ENCODE results near the gene S100A5. TPM values are rescaled to one million over a fixed set of nuclear protein-coding genes. Genes with fewer than 3 reads are reported as not detected.

The S100A5 gene
- total RNA-seq, 3 donors from 2014 or later = 0.74 to 2.5 (median 0.95) TPM

DNA sequence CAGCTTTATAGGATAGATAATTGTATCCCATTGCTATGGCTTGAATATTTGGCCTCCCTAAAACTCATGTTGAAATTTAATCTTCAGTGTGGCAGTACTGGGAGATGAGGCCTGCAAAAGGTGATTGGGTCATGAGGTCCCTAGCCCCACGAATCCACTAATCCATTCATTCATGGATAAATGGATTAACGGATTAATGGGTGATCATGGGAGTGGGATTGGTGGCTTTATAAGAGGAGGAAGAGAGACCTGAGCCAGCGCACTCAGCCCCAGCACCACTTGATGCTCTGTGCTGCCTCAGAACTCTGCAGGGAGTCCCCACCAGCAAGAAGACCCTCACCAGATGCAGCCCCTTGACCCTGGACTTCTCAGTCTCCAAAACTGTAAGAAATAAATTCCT lies 37.0 kb downstream of the S100A5 start:
- DNase-seq (no peak), ATAC-seq (no peak)
- Mint-ChIP-seq H3K27me3 (ENCODE audit: low read depth) (peaks cover 6% of the 10 kb centered on the region), H3K4me3 (no peak overlapping the region), H3K36me3 (ENCODE audit: insufficient read depth) (no peaks in the 10 kb centered on the region), H3K4me1 (ENCODE audit: low read depth) (no peaks in the 10 kb centered on the region), H3K9me3 (no peaks in the 10 kb centered on the region)

DNA sequence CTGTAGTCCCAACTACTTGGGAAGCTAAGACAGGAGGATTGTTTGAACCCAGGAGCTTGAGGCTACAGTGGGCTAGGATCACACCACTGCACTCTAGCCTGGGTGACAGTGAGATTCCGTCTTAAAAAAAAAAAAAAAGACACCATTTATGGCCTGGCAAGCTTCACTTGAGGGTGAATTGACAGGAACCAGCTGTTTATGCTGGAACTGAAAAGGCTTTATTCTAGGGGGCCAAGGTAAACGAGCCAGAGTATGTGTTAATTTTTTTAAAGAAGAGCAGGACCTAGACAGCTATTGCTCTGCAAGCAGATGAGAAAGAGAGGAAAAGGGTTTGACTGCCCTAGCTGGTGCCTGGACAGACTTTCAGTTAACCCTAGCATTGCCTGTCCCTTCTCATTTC lies 42.0 kb downstream of the S100A5 start:
- no peak for DNase-seq
- no peak overlapping the region for H3K4me3 Mint-ChIP-seq
- H3K36me3 Mint-ChIP-seq (ENCODE audit: insufficient read depth) = no peaks in the 10 kb centered on the region
- peaks cover 24% of the 10 kb centered on the region for H3K27me3 Mint-ChIP-seq (ENCODE audit: low read depth)
- H3K9me3 Mint-ChIP-seq = no peaks in the 10 kb centered on the region
- no peak for ATAC-seq
- peaks cover 2% of the 10 kb centered on the region for H3K4me1 Mint-ChIP-seq (ENCODE audit: low read depth)

DNA sequence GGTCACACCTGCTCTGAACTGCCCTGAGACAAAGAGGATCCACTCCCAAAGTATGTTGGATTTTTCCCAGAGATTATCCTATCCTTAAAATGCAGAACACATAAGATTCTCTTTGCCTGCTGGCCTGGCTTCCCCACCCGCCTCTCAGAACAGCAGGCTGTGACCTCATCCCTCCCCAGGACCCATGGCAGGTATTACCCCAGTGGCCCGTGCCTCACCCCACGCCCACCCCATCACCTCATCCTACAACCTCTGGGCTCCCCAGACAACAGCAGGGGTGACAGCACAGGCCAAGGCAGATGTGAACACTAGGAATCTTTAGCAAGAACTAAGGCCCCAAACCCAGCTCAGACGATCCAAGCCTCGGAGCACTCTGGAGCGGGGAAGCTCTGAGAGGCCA lies 45.2 kb downstream of the S100A5 start:
- no peaks in the 10 kb centered on the region for H3K9me3 Mint-ChIP-seq
- H3K27me3 Mint-ChIP-seq (ENCODE audit: low read depth) = peaks cover 29% of the 10 kb centered on the region
- H3K4me1 Mint-ChIP-seq (ENCODE audit: low read depth) = peaks cover 2% of the 10 kb centered on the region
- H3K4me3 Mint-ChIP-seq = no peak overlapping the region
- no peak for ATAC-seq
- H3K36me3 Mint-ChIP-seq (ENCODE audit: insufficient read depth) = no peaks in the 10 kb centered on the region
- DNase-seq = no peak

DNA sequence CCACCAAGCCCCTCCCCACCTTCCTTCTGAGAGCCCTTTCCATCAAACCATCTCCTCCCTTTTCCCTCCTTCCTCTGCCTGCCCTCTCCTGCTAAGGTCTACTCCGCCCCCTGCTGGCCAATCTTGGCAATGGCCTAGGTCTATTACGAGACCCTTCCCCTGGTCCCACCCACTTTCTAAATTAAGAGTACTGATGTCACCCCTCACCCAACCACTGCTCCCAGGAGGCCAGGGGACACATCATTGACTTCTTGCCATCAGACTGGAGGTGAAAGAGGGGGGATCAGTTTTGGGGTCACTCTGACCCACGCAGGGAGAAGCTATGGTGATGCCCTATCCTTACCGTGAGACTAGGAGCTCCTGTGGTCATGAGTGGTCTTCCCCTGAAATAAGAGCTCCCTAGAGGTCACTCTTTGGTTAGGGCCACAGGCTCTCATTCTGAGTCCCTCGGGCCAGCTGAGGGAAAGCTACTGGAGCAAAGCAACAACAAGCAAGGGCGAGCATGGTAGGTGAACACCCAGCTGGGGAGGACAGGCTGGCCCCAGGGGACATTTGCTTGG lies 45.7 kb downstream of the S100A5 start:
- Mint-ChIP-seq H3K4me1 (ENCODE audit: low read depth) (peaks cover 2% of the 10 kb centered on the region), H3K27me3 (ENCODE audit: low read depth) (peaks cover 25% of the 10 kb centered on the region), H3K4me3 (no peak overlapping the region), H3K9me3 (no peaks in the 10 kb centered on the region), H3K36me3 (ENCODE audit: insufficient read depth) (no peaks in the 10 kb centered on the region)
- ATAC-seq (peak; percentile 70 to 82), DNase-seq (peak; percentile 72)

DNA sequence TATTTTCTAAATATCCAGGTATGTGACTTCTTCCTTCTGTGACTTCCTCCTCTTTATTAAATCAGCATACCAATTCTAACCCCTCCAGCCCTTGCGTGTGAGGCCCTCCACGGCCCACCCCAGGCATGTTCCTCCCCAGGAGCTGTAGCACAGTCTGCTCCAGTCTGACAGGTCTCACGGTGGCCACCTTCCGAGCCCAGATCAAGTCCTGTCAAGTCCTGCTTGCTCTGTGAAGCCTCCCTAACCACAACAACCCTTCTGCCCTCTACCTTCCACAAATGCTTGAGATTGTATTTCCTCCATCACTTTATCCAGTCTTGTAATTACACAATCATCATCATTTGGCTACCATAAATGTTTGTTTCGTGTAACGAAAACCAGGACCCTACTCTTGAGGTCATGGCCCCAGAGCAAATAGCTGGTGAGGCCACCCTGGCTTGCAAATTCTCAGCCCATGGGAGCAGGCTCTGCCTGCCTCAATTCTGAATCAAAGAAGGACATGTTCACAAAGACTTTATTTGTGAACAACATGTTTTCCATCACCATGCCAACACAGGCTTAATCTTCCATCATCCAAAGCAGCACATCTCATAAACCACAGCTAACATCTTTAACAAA lies 47.3 kb downstream of the S100A5 start:
- Mint-ChIP-seq H3K4me3 (no peak overlapping the region), H3K4me1 (ENCODE audit: low read depth) (peaks cover 2% of the 10 kb centered on the region), H3K9me3 (no peaks in the 10 kb centered on the region), H3K36me3 (ENCODE audit: insufficient read depth) (no peaks in the 10 kb centered on the region), H3K27me3 (ENCODE audit: low read depth) (peaks cover 26% of the 10 kb centered on the region)
- DNase-seq (no peak), ATAC-seq (no peak)

DNA sequence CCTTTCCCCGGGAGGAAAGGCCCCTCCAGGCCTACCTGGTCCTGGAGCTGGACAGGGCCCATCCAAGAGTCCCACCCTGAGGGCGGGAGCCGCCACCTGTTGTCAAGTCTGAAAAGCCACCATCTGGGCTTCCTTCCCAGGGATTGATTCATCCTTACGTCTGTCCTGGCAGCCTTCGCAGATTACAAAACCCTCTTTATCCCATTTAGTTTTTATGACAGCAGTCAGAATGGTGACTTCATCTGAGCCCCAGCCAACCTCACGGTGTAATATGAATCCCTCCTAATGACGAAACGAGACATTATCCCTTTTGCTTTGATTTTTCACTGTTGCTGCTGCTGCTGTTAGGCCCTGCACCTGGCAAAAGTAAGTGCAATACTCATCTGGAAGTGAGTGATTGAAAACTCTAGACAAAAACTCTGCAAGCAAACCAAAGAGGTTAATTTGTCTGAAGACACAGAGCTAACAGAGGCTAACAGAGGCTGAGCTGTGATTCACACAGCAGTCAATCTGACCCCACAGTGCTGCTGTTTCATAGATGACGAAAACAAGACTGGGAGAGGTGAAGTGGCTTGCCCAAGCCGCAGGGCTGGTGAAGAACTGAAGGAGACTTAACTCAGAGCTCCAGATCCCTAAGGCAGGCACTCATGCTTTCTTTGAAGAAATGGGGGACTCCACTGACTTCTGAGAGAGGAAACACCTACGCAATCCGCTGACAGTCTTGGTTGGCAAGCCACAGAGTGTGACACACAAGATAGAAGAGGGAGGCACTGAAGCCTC lies 50.3 kb downstream of the S100A5 start:
- no peak overlapping the region for H3K4me3 Mint-ChIP-seq
- H3K27me3 Mint-ChIP-seq (ENCODE audit: low read depth) = peaks cover 16% of the 10 kb centered on the region
- H3K9me3 Mint-ChIP-seq = no peaks in the 10 kb centered on the region
- peaks cover 2% of the 10 kb centered on the region for H3K4me1 Mint-ChIP-seq (ENCODE audit: low read depth)
- no peak for ATAC-seq
- H3K36me3 Mint-ChIP-seq (ENCODE audit: insufficient read depth) = no peaks in the 10 kb centered on the region
- no peak for DNase-seq

DNA sequence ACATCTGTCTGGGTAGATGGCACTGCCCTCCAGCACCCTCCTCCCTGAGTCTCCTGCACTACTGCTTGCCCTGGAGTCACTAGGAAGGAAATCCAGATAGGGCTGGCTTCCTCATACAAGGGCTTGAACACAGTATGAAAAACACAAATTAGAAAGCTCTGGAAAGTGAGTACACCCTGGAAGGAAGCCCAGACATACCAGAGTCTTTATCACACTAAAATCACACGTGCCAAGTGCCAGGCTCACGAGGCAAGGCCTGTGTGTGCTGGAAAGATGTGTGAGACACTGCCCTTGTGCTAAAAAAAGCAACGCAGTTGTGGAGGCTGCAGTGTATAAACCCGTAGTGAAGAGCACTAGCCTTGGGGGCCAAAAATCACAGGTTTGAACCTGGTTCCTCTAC lies 52.0 kb downstream of the S100A5 start:
- ATAC-seq = no peak
- no peak overlapping the region for H3K4me3 Mint-ChIP-seq

DNA sequence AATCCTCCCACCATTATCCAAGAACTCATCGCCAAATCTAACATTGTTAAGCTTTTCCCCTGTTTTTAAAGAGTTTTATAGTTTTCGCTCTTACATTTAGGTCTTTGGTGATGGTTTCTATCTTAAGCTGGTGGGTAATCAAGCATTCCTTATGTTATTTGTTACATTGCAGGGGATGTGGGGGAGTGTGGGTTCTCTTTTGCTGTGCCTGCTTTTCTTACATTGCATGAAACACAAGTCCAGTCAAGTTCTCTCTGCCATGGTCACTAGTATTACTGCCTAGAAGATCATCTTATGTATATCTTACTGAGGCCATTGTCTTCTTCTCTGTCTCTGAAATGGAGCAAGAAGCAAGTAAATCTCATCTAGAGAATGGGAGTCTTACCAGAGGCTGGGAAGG lies 53.0 kb downstream of the S100A5 start:
- Mint-ChIP-seq H3K36me3 (ENCODE audit: insufficient read depth) (no peaks in the 10 kb centered on the region), H3K27me3 (ENCODE audit: low read depth) (peaks cover 29% of the 10 kb centered on the region), H3K4me3 (no peak overlapping the region), H3K4me1 (ENCODE audit: low read depth) (no peaks in the 10 kb centered on the region), H3K9me3 (no peaks in the 10 kb centered on the region)
- DNase-seq (no peak), ATAC-seq (no peak)

More for the DNA sequence above, 52.0 kb downstream of the S100A5 start:
- peaks cover 27% of the 10 kb centered on the region for H3K27me3 Mint-ChIP-seq (ENCODE audit: low read depth)
- no peaks in the 10 kb centered on the region for H3K4me1 Mint-ChIP-seq (ENCODE audit: low read depth)
- DNase-seq = no peak
- no peaks in the 10 kb centered on the region for H3K9me3 Mint-ChIP-seq
- H3K36me3 Mint-ChIP-seq (ENCODE audit: insufficient read depth) = no peaks in the 10 kb centered on the region

Other genes starting within 250 kb of the S100A5 start
- not detected for gene PGLYRP3, start 228.0 kb downstream of the S100A5 start, total RNA-seq
- not detected for gene PGLYRP4, start 192.1 kb downstream of the S100A5 start, total RNA-seq
- under 1 TPM in 1 of 3 donors, not detected in 2; 0.38 TPM for gene S100A9, start 183.1 kb downstream of the S100A5 start, total RNA-seq
- not detected for gene S100A12, start 165.3 kb downstream of the S100A5 start, total RNA-seq
- gene S100A8, start 149.9 kb downstream of the S100A5 start, total RNA-seq = not detected
- gene S100A7A, start 124.4 kb downstream of the S100A5 start, total RNA-seq = not detected
- not detected for gene S100A7, start 80.3 kb downstream of the S100A5 start, total RNA-seq
- gene S100A6, start 4.9 kb downstream of the S100A5 start, total RNA-seq = 100 to 1,000 TPM; 133 to 188 (median 134) TPM
- 10 to 100 TPM; 19.6 to 40.3 (median 21.7) TPM for gene S100A4, start 4.9 kb upstream of the S100A5 start, total RNA-seq
- not detected for gene S100A3, start 8.3 kb upstream of the S100A5 start, total RNA-seq
- gene S100A2, start 24.9 kb upstream of the S100A5 start, total RNA-seq = 1 to 10 TPM in 1 of 3 donors, under 1 TPM in 2; 0.40 to 1.2 (median 0.76) TPM
- gene S100A16, start 72.2 kb upstream of the S100A5 start, total RNA-seq = under 1 TPM in 2 of 3 donors, not detected in 1; 0.24 to 0.29 TPM
- gene S100A14, start 75.4 kb upstream of the S100A5 start, total RNA-seq = under 1 TPM in 2 of 3 donors, not detected in 1; 0.32 to 0.43 TPM
- 1 to 10 TPM; 2.0 to 4.9 (median 3.3) TPM for gene S100A13, start 86.6 kb upstream of the S100A5 start, total RNA-seq
- gene S100A1, start 87.5 kb upstream of the S100A5 start, total RNA-seq = not detected
- 100 to 1,000 TPM; 111 to 117 (median 114) TPM for gene CHTOP, start 93.1 kb upstream of the S100A5 start, total RNA-seq
- gene SNAPIN, start 117.8 kb upstream of the S100A5 start, total RNA-seq = 10 to 100 TPM; 32.1 to 36.8 (median 32.7) TPM
- 100 to 1,000 TPM; 525 to 559 (median 531) TPM for gene ILF2, start 130.1 kb upstream of the S100A5 start, total RNA-seq
- gene NPR1, start 137.8 kb upstream of the S100A5 start, total RNA-seq = under 1 TPM; 0.16 to 0.26 (median 0.23) TPM
- 10 to 100 TPM; 46.9 to 49.4 (median 48.5) TPM for gene INTS3, start 187.1 kb upstream of the S100A5 start, total RNA-seq
- 1 to 10 TPM; 3.8 to 6.0 (median 6.0) TPM for gene SLC27A3, start 234.5 kb upstream of the S100A5 start, total RNA-seq

Data from activated T-cell treated with anti-CD3 and anti-CD28 coated beads, Interleukin-2, amount 50 U/mL, for 4 hours (primary cell).